K562 (cell line): Measurements from ENCODE around the gene JUNB. TPM values are rescaled to one million over a fixed set of nuclear protein-coding genes. Genes with fewer than 3 reads are reported as not detected.

Source experiments
- CTCFL ChIP-seq: IDR thresholded peaks from 2 replicates; pipeline ENCODE4 v1.6.1; 2011; ENCODE audit warnings: borderline replicate concordance, low read depth, mild to moderate bottlenecking, moderate library complexity, low read length; ENCODE audit not compliant: insufficient read depth, poor library complexity, severe bottlenecking
- FOXA3 ChIP-seq, 2 experiments: fragments of 450-650 bp in 1 of 2; sonication (generic) in 1 of 2; formaldehyde crosslinking; IDR thresholded peaks in 1 of 2; conservative IDR thresholded peaks in 1 of 2; 2 replicates each; pipeline versions ENCODE4 v1.4.0 to v1.8.0; 2020 to 2022; ENCODE audit warnings: mild to moderate bottlenecking in 2 of 2, missing genetic modification reagents in 1 of 2
- GTF2B ChIP-seq: IDR thresholded peaks from 2 replicates; pipeline ENCODE4 v1.6.1; 2011; ENCODE audit not compliant: insufficient read length; ENCODE audit errors: extremely low read depth
- IRF9 ChIP-seq: fragments of 450-650 bp; IDR thresholded peaks from 2 replicates; pipeline ENCODE4 v1.6.1; 2016; ENCODE audit warnings: missing biosample characterization, missing genetic modification characterization
- NFE2 ChIP-seq: IDR thresholded peaks from 2 replicates; pipeline ENCODE4 v1.6.1; 2014; ENCODE audit warnings: antibody characterized with exemption, low read depth
- OTX1 ChIP-seq: fragments of 450-650 bp; formaldehyde crosslinking; IDR thresholded peaks from 2 replicates; pipeline ENCODE4 v1.4.0; 2022; ENCODE audit warnings: mild to moderate bottlenecking
- PHTF2 ChIP-seq: fragments of 250-450 bp; sonication (Bioruptor Pico); IDR thresholded peaks from 2 replicates; pipeline ENCODE4 v1.5.0; 2021; ENCODE audit warnings: mild to moderate bottlenecking
- PYGO2 ChIP-seq: fragments of 450-650 bp; IDR thresholded peaks from 2 replicates; pipeline ENCODE4 v1.6.1; 2016; ENCODE audit warnings: mild to moderate bottlenecking, missing genetic modification characterization, moderate library complexity, missing compliant biosample characterization
- RBM17 ChIP-seq: fragments of 200-400 bp; formaldehyde crosslinking; IDR thresholded peaks from 2 replicates; pipeline ENCODE4 v1.6.1; 2017; ENCODE audit warnings: low read depth, mild to moderate bottlenecking, low read length, borderline replicate concordance
- RBM25 ChIP-seq: fragments of 200-400 bp; formaldehyde crosslinking; IDR thresholded peaks from 2 replicates; pipeline ENCODE4 v1.6.1; 2018; ENCODE audit warnings: low read length, low read depth, moderate library complexity; ENCODE audit not compliant: severe bottlenecking
- SREBF1 ChIP-seq: fragments of 150-350 bp; IDR thresholded peaks from 2 replicates; pipeline ENCODE4 v1.6.1; 2014; ENCODE audit warnings: antibody characterized with exemption, low read depth, low read length, borderline replicate concordance
- THRA ChIP-seq: fragments of 450-650 bp; IDR thresholded peaks from 2 replicates; pipeline ENCODE4 v1.6.1; 2017; ENCODE audit warnings: mild to moderate bottlenecking, moderate library complexity
- ZFP36 ChIP-seq: fragments of 150-350 bp; IDR thresholded peaks from 2 replicates; pipeline ENCODE4 v1.6.1; 2018; ENCODE audit warnings: low read length, low read depth; ENCODE audit not compliant: partially characterized antibody
- ZHX1 ChIP-seq: fragments of 150-350 bp; conservative IDR thresholded peaks from 2 replicates; pipeline ENCODE4 v1.6.1; 2014; ENCODE audit warnings: low read length
- ZNF449 ChIP-seq: fragments of 250-450 bp; sonication (Bioruptor Pico); IDR thresholded peaks from 2 replicates; pipeline ENCODE4 v1.8.0; 2022; ENCODE audit warnings: moderate library complexity, mild to moderate bottlenecking, inconsistent platforms
- ZNF584 ChIP-seq: fragments of 200-800 bp; sonication (Bioruptor generic); IDR thresholded peaks from 2 replicates; pipeline ENCODE4 v1.6.1; 2016; ENCODE audit warnings: low read depth, mild to moderate bottlenecking, missing genetic modification characterization, missing compliant biosample characterization
- ZSCAN29 ChIP-seq: fragments of 450-650 bp; IDR thresholded peaks from 2 replicates; pipeline ENCODE4 v1.6.1; 2017
- polyA plus RNA-seq, 8 experiments: library from polyadenylated mRNA; depleted of rRNA in 4 of 8; stranded (reverse) in 5 of 8; unstranded in 3 of 8; fragments of >200 nt; fragmentation: Nextera tagmentation in 2 of 8; fragmentation: Illumina TruSeq in 1 of 8; extraction: Ambion mirVana in 2 of 8; extraction: Trizol in 1 of 8; gene quantifications; 2 replicates each; pipeline versions ENCODE4 v1.2.1 to v1.2.3, GENCODE V29; 2011 to 2014; ENCODE audit warnings: inconsistent platforms in 1 of 8, missing spikeins in 1 of 8
- total RNA-seq, 7 experiments: library from RNA; depleted of rRNA in 6 of 7; stranded (reverse); fragments of >200 nt in 6 of 7; fragmentation: Illumina TruSeq in 2 of 7; extraction: Trizol in 2 of 7; gene quantifications; 2 replicates each; pipeline versions ENCODE4 v1.2.1 to v1.2.3, GENCODE V29; 2011 to 2021; ENCODE audit warnings: low replicate concordance in 1 of 7

JUNB gene
- total and polyA plus RNA-seq, 9 of the 15 experiments (the other 6 are each of a cell fraction or from before 2014, with no cell fraction given): 0.23 to 88.1 (median 13.1) TPM

- TF ChIP-seq SREBF1 (no peak), PYGO2 (no peak), THRA (no peak), ZHX1 (0 out of 2 replicates have a peak, but pooled peaks have one; percentile 42), OTX1 (CRISPR knock-in tag) (no peak), GTF2B (no peak), PHTF2 (CRISPR knock-in tag) (no peak), RBM25 (no peak), ZSCAN29 (no peak), FOXA3 (CRISPR knock-in tag; conservative IDR thresholded peaks at IDR 0.05 in 1 of 2, IDR thresholded peaks at IDR 0.05 in 1 of 2) (0 out of 4 replicates have a peak, but pooled peaks of 1 of the 2 experiments have one; percentile 62), RBM17 (no peak), ZNF584 (CRISPR knock-in tag) (no peak), CTCFL (peak; percentile 78), IRF9 (no peak), ZNF449 (CRISPR knock-in tag) (no peak), NFE2 (no peak), ZFP36 (no peak)
These were observed 33.6 kb upstream of the JUNB start (continued) for GRCh38 chr19:12757544-12758274.
